H1 (cell line): ENCODE data around the gene ZNF521. TPM values are rescaled to one million over a fixed set of nuclear protein-coding genes. Genes with fewer than 3 reads are reported as not detected.

Experiments used
- CTCF ChIA-PET: fragments of 300-600 bp; sonication (Branson Sonifier 250); formaldehyde crosslinking; loops from one replicate; lab custom pipeline; 2021; ENCODE audit not compliant: partially characterized antibody; lab: Charles Lee
- POLR2A ChIA-PET: fragments of 300-600 bp; sonication (Branson Sonifier 250); formaldehyde crosslinking; loops from one replicate; lab custom pipeline; 2021; ENCODE audit warnings: inconsistent platforms; ENCODE audit not compliant: partially characterized antibody; lab: Charles Lee
- DNase-seq, 2 experiments: peaks; one replicate each; pipeline versions ENCODE4 v3.0.0 to v3.0.0-alpha.2; 2010 to 2022; ENCODE audit warnings: low spot score in 2 of 2, low read depth in 1 of 2, mixed read lengths in 1 of 2
- FAIRE-seq: peaks from 2 replicates; lab custom pipeline; 2011; peaks lifted over from hg19 to GRCh38; lab: Jason Lieb, UNC
- H2AFZ ChIP-seq: 2 replicates; pipeline ENCODE4 v1.8.1; 2012; ENCODE audit warnings: low read length, inconsistent platforms
- H2AK5ac ChIP-seq: 2 replicates; pipeline ENCODE4 v1.6.1; 2013; ENCODE audit warnings: low read depth, low read length
- H2BK120ac ChIP-seq: replicated peaks from 2 replicates; pipeline ENCODE3; 2013; ENCODE audit warnings: low read depth, low read length, inconsistent platforms
- H2BK12ac ChIP-seq: 2 replicates; pipeline ENCODE4 v1.6.1; 2013; ENCODE audit warnings: low read depth, low read length
- H2BK15ac ChIP-seq: 2 replicates; pipeline ENCODE4 v1.6.1; 2013; ENCODE audit warnings: low read length
- H2BK20ac ChIP-seq: 2 replicates; pipeline ENCODE4 v1.6.1; 2013; ENCODE audit warnings: low read length
- H2BK5ac ChIP-seq: 2 replicates; pipeline ENCODE4 v1.6.1; 2013; ENCODE audit warnings: low read depth, low read length
- H3K14ac ChIP-seq: 2 replicates; pipeline ENCODE4 v1.6.1; 2013; ENCODE audit warnings: inconsistent platforms; ENCODE audit not compliant: insufficient read length
- H3K18ac ChIP-seq: 2 replicates; pipeline ENCODE4 v1.6.1; 2013; ENCODE audit warnings: low read length; ENCODE audit errors: extremely low read depth
- H3K23ac ChIP-seq: 2 replicates; pipeline ENCODE4 v1.6.1; 2013; ENCODE audit warnings: inconsistent platforms; ENCODE audit not compliant: insufficient read length
- H3K23me2 ChIP-seq: 2 replicates; pipeline ENCODE4 v1.6.1; 2013; ENCODE audit warnings: low read depth, low read length
- H3K27ac ChIP-seq: 2 replicates; pipeline ENCODE4 v1.6.1; 2011; ENCODE audit warnings: low read depth, low read length, inconsistent platforms
- H3K27me3 ChIP-seq, 4 experiments: replicated peaks in 1 of 4; 1 replicate in 1 of 4; 2 replicates in 3 of 4; pipeline versions ENCODE4 v1.6.1 to v1.8.1; 2011 to 2013; ENCODE audit warnings: low read length in 3 of 4, mild to moderate bottlenecking in 3 of 4, inconsistent platforms in 2 of 4, mixed read lengths in 2 of 4, moderate library complexity in 1 of 4; ENCODE audit not compliant: control insufficient read depth in 3 of 4, insufficient read depth in 3 of 4; ENCODE audit errors: extremely low read depth in 1 of 4
- H3K36me3 ChIP-seq, 4 experiments: 2 replicates each; pipeline versions ENCODE4 v1.6.1 to v1.8.1; 2011 to 2013; ENCODE audit warnings: mild to moderate bottlenecking in 4 of 4, low read length in 3 of 4, moderate library complexity in 2 of 4, control low read depth in 1 of 4, inconsistent platforms in 1 of 4; ENCODE audit not compliant: insufficient read depth in 4 of 4, control insufficient read depth in 2 of 4
- H3K4ac ChIP-seq: replicated peaks from 2 replicates; pipeline ENCODE3; 2013; ENCODE audit warnings: low read length, low read depth, mixed read lengths, inconsistent platforms; ENCODE audit not compliant: insufficient read length
- H3K4me1 ChIP-seq, 4 experiments: replicated peaks in 1 of 4; 1 replicate in 1 of 4; 2 replicates in 3 of 4; pipeline versions ENCODE4 v1.6.1 to v1.8.1; 2011 to 2013; ENCODE audit warnings: low read length in 3 of 4, inconsistent platforms in 2 of 4, mixed read lengths in 1 of 4; ENCODE audit not compliant: insufficient read depth in 4 of 4, control insufficient read depth in 3 of 4
- H3K4me2 ChIP-seq, 2 experiments: 2 replicates each; pipeline versions ENCODE4 v1.6.1 to v1.8.1; 2011 to 2013; ENCODE audit warnings: low read depth in 2 of 2, low read length in 2 of 2, control low read depth in 1 of 2, inconsistent platforms in 1 of 2, mild to moderate bottlenecking in 1 of 2; ENCODE audit not compliant: insufficient read depth in 1 of 2
- H3K4me3 ChIP-seq, 4 experiments: fragments of 200-600, 300-600 bp in 1 of 4; sonication (generic), shearing (Covaris generic), sonication (Bioruptor Twin) in 1 of 4; 2 replicates each; pipeline versions ENCODE4 v1.5.1 to v1.8.1; 2011 to 2016; ENCODE audit warnings: low read length in 4 of 4, low read depth in 3 of 4, control low read depth in 2 of 4, inconsistent platforms in 2 of 4, mild to moderate bottlenecking in 2 of 4, mixed read lengths in 1 of 4, moderate library complexity in 1 of 4; ENCODE audit not compliant: insufficient read depth in 2 of 4; ENCODE audit errors: extremely low read depth in 1 of 4
- H3K56ac ChIP-seq: replicated peaks from 2 replicates; pipeline ENCODE3; 2013; ENCODE audit warnings: low read depth, mild to moderate bottlenecking, mixed read lengths, low read length, inconsistent platforms; ENCODE audit not compliant: insufficient read length
- H3K79me1 ChIP-seq: 2 replicates; pipeline ENCODE4 v1.6.1; 2013; ENCODE audit warnings: low read depth, low read length, control low read depth
- H3K79me2 ChIP-seq, 2 experiments: 2 replicates each; pipeline versions ENCODE4 v1.6.1 to v1.8.1; 2012 to 2013; ENCODE audit warnings: low read length in 2 of 2, mild to moderate bottlenecking in 2 of 2, inconsistent platforms in 1 of 2; ENCODE audit not compliant: insufficient read depth in 2 of 2, control insufficient read depth in 1 of 2
- H3K9ac ChIP-seq, 4 experiments: replicated peaks in 1 of 4; 1 replicate in 1 of 4; 2 replicates in 3 of 4; pipeline versions ENCODE4 v1.6.1 to v1.8.1; 2011 to 2013; ENCODE audit warnings: low read depth in 3 of 4, low read length in 3 of 4, control low read depth in 2 of 4, mild to moderate bottlenecking in 2 of 4, moderate library complexity in 2 of 4, inconsistent platforms in 1 of 4; ENCODE audit errors: extremely low read depth in 1 of 4
- H3K9me3 ChIP-seq, 2 experiments: 2 replicates each; pipeline versions ENCODE4 v1.6.1 to v1.8.1; 2012 to 2013; ENCODE audit warnings: mild to moderate bottlenecking in 2 of 2, moderate library complexity in 2 of 2, control low read depth in 1 of 2, inconsistent platforms in 1 of 2, low read depth in 1 of 2, low read length in 1 of 2, mixed read lengths in 1 of 2; ENCODE audit not compliant: insufficient read depth in 2 of 2
- H4K20me1 ChIP-seq, 2 experiments: replicated peaks in 1 of 2; 2 replicates each; pipeline versions ENCODE3 to v1.8.1; 2011 to 2013; ENCODE audit warnings: inconsistent platforms in 2 of 2, low read length in 2 of 2, mild to moderate bottlenecking in 1 of 2; ENCODE audit not compliant: insufficient read depth in 2 of 2, control insufficient read depth in 1 of 2
- H4K5ac ChIP-seq: 2 replicates; pipeline ENCODE4 v1.6.1; 2013; ENCODE audit warnings: low read length, low read depth, mixed read lengths, inconsistent platforms; ENCODE audit not compliant: insufficient read length
- H4K8ac ChIP-seq: 2 replicates; pipeline ENCODE4 v1.8.0; 2013; ENCODE audit warnings: mild to moderate bottlenecking, moderate library complexity, low read length, inconsistent platforms; ENCODE audit not compliant: insufficient read depth; ENCODE audit errors: extremely low read depth
- H4K91ac ChIP-seq: replicated peaks from 2 replicates; pipeline ENCODE3; 2013; ENCODE audit warnings: low read length, mixed read lengths, inconsistent platforms; ENCODE audit not compliant: insufficient read length
- BACH1 ChIP-seq: IDR thresholded peaks from 2 replicates; pipeline ENCODE4 v1.6.1; 2012; ENCODE audit warnings: low read length, improper control_type of control experiment
- MAFK ChIP-seq: IDR thresholded peaks from 2 replicates; pipeline ENCODE4 v1.6.1; 2012; ENCODE audit warnings: low read depth, mild to moderate bottlenecking, improper control_type of control experiment, low read length
- RXRA ChIP-seq: IDR thresholded peaks from 2 replicates; pipeline ENCODE4 v1.6.1; 2011; ENCODE audit warnings: low read depth, mild to moderate bottlenecking, low read length, moderate library complexity; ENCODE audit not compliant: insufficient read depth
- WGBS, 2 experiments: shearing (Covaris generic) in 1 of 2; methylation state at CpG; one replicate each; pipeline versions ENCODE4 v1.1.6 to v1.1.7; 2013 to 2015; ENCODE audit warnings: low lambda C conversion rate in 2 of 2, mixed read lengths in 2 of 2, inconsistent platforms in 1 of 2, low coverage in 1 of 2, missing lambda C conversion rate in 1 of 2; ENCODE audit not compliant: insufficient replicate concordance in 2 of 2, insufficient coverage in 1 of 2, insufficient read length in 1 of 2; ENCODE audit errors: extremely low coverage in 1 of 2, missing lambda C conversion rate in 1 of 2; 5-methylcytosine and 5-hydroxymethylcytosine counted together
- polyA plus RNA-seq, 7 experiments: library from polyadenylated mRNA; depleted of rRNA in 3 of 7; stranded (reverse) in 5 of 7; unstranded in 2 of 7; fragments of >200 nt in 5 of 7; fragments of 200-250 nt in 2 of 7; gene quantifications; 1 replicate in 5 of 7; 2 replicates in 1 of 7; 4 replicates in 1 of 7; pipeline versions ENCODE4 v1.2.1 to v1.2.3, GENCODE V29; 2011 to 2013; ENCODE audit warnings: missing spikeins in 2 of 7, mixed read lengths in 2 of 7
- total RNA-seq: library from RNA; stranded (reverse); fragmentation: NEBNext Ultra II Directional; extraction: Animal tissue kit (Norgen Biotek cat#: 25700); gene quantifications from 2 replicates; pipeline ENCODE4 v1.2.1, GENCODE V29; 2021

Gene ZNF521
- total and polyA plus RNA-seq, 2 of the 8 experiments (the other 6 are each of a cell fraction or from before 2014, with no cell fraction given), result 9.5 to 15.8 TPM

GRCh38 chr18:25295624-25296138 is 56.3 kb downstream of the ZNF521 start:
- Histone ChIP-seq H3K18ac (no peak overlapping the region), H2BK5ac (no peak overlapping the region), H3K79me1 (peaks cover 3% of the 10 kb centered on the region; the same call in 1 of the 2 replicates), H3K56ac (no peak overlapping the region), H4K20me1 (no peaks in the 10 kb centered on the region), H2BK120ac (no peak overlapping the region), H2AFZ (no peak overlapping the region), H3K14ac (no peak overlapping the region), H3K23me2 (no peaks in the 10 kb centered on the region; the same call in 1 of the 2 replicates), H2BK15ac (no peak overlapping the region), H2BK12ac (no peak overlapping the region), H3K79me2 (no peaks in the 10 kb centered on the region), H2BK20ac (no peak overlapping the region), H2AK5ac (no peak overlapping the region)
- FAIRE-seq (no peak), DNase-seq (no peak)
- ChIA-PET POLR2A (no interaction called here), CTCF (no interaction called here)
- 98% methylated on average over 2 of the region's 2 CpGs; no CpG with 5 or more reads in 1 of the 2 experiments for whole genome bisulfite sequencing, 2 experiments
- peak; percentile 47 for TF ChIP-seq BACH1
- 0 out of 2 replicates have a peak, but pooled peaks have one; percentile 13 for TF ChIP-seq MAFK
- no peak for TF ChIP-seq RXRA
- TF ChIP-seq, all 59 proteins: peak for 2
- H3K27me3 ChIP-seq, result no peaks in the 10 kb centered on the region
- H3K36me3 ChIP-seq, result no peaks in the 10 kb centered on the region
- H4K91ac ChIP-seq, result no peak overlapping the region
- no peak overlapping the region for H3K4me2 ChIP-seq
- H3K9me3 ChIP-seq, result no peaks in the 10 kb centered on the region
- no peak overlapping the region for H3K23ac ChIP-seq
- no peak overlapping the region for H3K4me3 ChIP-seq
- H3K4me1 ChIP-seq, result no peaks in the 10 kb centered on the region
- H3K27ac ChIP-seq, result no peak overlapping the region
- no peak overlapping the region for H3K4ac ChIP-seq
- H4K8ac ChIP-seq, result no peak overlapping the region
- no peak overlapping the region for H4K5ac ChIP-seq
- no peak overlapping the region for H3K9ac ChIP-seq
